ENCODE data around the gene KIF6. TPM values are rescaled to one million over a fixed set of nuclear protein-coding genes. Genes with fewer than 3 reads are reported as not detected.
"Not testable (repeated sequence)": the region's sequence is repeated elsewhere in the genome, so short reads cannot be mapped to it uniquely, and the experiment has no call there.

Gene KIF6
- total RNA-seq, 1 donor from 2014 or later: not detected

DNA sequence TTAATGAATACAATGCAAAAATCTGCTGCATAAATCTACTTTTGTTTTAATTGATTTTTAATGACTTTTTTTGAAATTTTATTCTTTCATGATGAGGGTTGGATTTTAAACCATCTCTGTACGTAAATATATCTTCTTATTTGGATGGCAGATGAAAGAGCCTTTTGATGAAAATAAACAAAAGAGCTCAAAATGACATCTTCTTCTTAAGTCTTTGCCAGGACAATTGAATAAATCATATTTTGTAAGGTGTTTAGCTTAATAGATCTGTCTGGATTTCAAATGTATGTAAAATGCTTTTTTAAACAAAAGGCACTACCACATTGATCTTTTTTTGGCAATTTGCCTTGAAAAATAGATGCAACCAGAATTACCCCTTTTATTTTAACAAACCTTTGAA, 39.3 kb downstream of the KIF6 start:
- TF ChIP-seq, protein P1, sequence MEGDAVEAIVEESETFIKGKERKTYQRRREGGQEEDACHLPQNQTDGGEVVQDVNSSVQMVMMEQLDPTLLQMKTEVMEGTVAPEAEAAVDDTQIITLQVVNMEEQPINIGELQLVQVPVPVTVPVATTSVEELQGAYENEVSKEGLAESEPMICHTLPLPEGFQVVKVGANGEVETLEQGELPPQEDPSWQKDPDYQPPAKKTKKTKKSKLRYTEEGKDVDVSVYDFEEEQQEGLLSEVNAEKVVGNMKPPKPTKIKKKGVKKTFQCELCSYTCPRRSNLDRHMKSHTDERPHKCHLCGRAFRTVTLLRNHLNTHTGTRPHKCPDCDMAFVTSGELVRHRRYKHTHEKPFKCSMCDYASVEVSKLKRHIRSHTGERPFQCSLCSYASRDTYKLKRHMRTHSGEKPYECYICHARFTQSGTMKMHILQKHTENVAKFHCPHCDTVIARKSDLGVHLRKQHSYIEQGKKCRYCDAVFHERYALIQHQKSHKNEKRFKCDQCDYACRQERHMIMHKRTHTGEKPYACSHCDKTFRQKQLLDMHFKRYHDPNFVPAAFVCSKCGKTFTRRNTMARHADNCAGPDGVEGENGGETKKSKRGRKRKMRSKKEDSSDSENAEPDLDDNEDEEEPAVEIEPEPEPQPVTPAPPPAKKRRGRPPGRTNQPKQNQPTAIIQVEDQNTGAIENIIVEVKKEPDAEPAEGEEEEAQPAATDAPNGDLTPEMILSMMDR (IDR thresholded peaks at IDR 0.05): no peak
- DNase-seq (no peak), ATAC-seq (ENCODE audit: low read depth) (no peak)
- Mint-ChIP-seq H3K27me3 (peaks cover 13% of the 10 kb centered on the region), H3K9me3 (no peaks in the 10 kb centered on the region), H3K36me3 (ENCODE audit: low read depth) (no peaks in the 10 kb centered on the region), H3K27ac (no peak overlapping the region), H3K4me3 (no peak overlapping the region), H3K4me1 (no peaks in the 10 kb centered on the region)
- intact Hi-C loops (cut with micrococcal nuclease): no loop called here
- POLR2A ChIA-PET: no interaction called here
- CTCF ChIA-PET: no interaction called here

DNA sequence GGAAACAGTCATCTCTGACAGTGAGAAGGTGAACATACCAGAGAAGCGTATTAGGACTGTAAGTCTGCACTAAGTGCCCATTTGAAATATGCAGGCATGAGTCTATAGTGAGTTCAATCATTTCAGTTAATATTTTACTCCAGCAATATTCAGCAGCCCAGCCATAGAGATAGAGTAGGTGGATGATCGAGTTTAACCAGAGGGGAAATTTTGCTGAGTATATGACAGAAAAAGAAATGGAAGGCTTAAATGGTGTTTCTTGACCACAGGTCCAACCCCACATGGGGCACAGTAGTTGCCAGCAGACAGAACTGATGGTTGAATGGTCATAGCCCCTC, 39.8 kb downstream of the KIF6 start:
- DNase-seq: no peak
- Mint-ChIP-seq H3K9me3 (no peaks in the 10 kb centered on the region), H3K27ac (no peak overlapping the region), H3K36me3 (ENCODE audit: low read depth) (no peaks in the 10 kb centered on the region), H3K27me3 (peaks cover 10% of the 10 kb centered on the region), H3K4me1 (no peaks in the 10 kb centered on the region), H3K4me3 (no peak overlapping the region)
- intact Hi-C loops (cut with micrococcal nuclease): no loop called here
- ChIA-PET CTCF (no interaction called here), POLR2A (no interaction called here)
- no peak for ATAC-seq (ENCODE audit: low read depth)
- TF ChIP-seq, protein P1 (IDR thresholded peaks at IDR 0.05): no peak

DNA sequence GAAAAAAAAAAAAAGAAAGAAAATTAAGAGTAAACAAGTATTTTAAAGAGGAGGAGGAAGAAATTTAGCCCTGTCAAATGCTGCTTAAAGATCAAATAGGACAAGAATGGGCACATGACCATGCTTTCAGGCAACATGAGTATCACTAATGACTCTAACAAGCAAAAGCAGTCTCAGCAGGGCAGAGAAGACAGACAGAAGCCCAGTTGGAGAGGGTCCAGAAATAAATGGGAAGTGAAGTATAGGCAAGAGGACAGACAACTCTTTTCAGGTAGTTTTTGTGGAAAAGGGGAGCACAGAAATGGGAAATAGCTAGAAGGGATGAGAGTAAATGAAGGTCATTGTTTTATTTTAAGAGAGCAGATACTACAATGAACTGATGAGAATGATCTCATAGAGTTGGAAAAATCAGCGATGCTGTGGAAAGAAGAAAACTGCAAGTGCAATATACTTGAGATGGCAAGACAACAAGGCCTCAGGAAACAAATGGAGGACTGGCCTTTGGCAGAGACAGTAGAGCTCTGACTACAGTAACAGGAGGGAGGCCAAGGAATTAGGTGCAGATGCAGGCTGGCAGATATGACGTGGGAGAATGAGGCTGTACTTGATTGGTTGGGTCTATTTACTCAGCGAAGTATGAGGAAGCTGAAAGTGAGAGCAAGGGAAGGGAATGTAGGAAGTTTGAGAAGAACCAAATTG, 40.3 kb downstream of the KIF6 start:
- no peaks in the 10 kb centered on the region for H3K36me3 Mint-ChIP-seq (ENCODE audit: low read depth)
- POLR2A ChIA-PET: no interaction called here
- H3K27ac Mint-ChIP-seq: no peak overlapping the region
- intact Hi-C loops (cut with micrococcal nuclease): no loop called here
- H3K27me3 Mint-ChIP-seq: peaks cover 6% of the 10 kb centered on the region
- no peaks in the 10 kb centered on the region for H3K4me1 Mint-ChIP-seq
- DNase-seq (no peak), ATAC-seq (ENCODE audit: low read depth) (no peak)
- H3K9me3 Mint-ChIP-seq: no peaks in the 10 kb centered on the region
- no peak overlapping the region for H3K4me3 Mint-ChIP-seq
- TF ChIP-seq, protein P1 (IDR thresholded peaks at IDR 0.05): no peak
- CTCF ChIA-PET: no interaction called here

- H3K4me3 Mint-ChIP-seq: no peak overlapping the region
- H3K36me3 Mint-ChIP-seq (ENCODE audit: low read depth): no peaks in the 10 kb centered on the region
- no peak for ATAC-seq (ENCODE audit: low read depth)
- DNase-seq: no peak
- intact Hi-C loops (cut with micrococcal nuclease): no loop called here
- H3K27me3 Mint-ChIP-seq: peaks cover 6% of the 10 kb centered on the region
- H3K4me1 Mint-ChIP-seq: no peaks in the 10 kb centered on the region
- CTCF ChIA-PET: no interaction called here
- POLR2A ChIA-PET: no interaction called here
- H3K27ac Mint-ChIP-seq: no peak overlapping the region
- TF ChIP-seq, protein P1 (IDR thresholded peaks at IDR 0.05): no peak
- no peaks in the 10 kb centered on the region for H3K9me3 Mint-ChIP-seq
Observed at GRCh38 chr6:39681674-39682121, 43.5 kb downstream of the KIF6 start.

- intact Hi-C loops (cut with micrococcal nuclease): no loop called here
- no peaks in the 10 kb centered on the region for H3K36me3 Mint-ChIP-seq (ENCODE audit: low read depth)
- peaks cover 2% of the 10 kb centered on the region for H3K27me3 Mint-ChIP-seq
- no peaks in the 10 kb centered on the region for H3K4me1 Mint-ChIP-seq
- no peak overlapping the region for H3K27ac Mint-ChIP-seq
- H3K9me3 Mint-ChIP-seq: peaks cover 2% of the 10 kb centered on the region
- DNase-seq: no peak
- POLR2A ChIA-PET: no interaction called here
- no peak for ATAC-seq (ENCODE audit: low read depth)
- TF ChIP-seq, protein P1 (IDR thresholded peaks at IDR 0.05): no peak
- CTCF ChIA-PET: no interaction called here
- H3K4me3 Mint-ChIP-seq: no peak overlapping the region
Observed at GRCh38 chr6:39678914-39679313, 46.3 kb downstream of the KIF6 start.

GRCh38 chr6:39677318-39677717, 47.9 kb downstream of the KIF6 start:
- H3K27ac Mint-ChIP-seq; POLR2A ChIA-PET; ATAC-seq (ENCODE audit: low read depth); CTCF ChIA-PET; H3K4me1 Mint-ChIP-seq; H3K36me3 Mint-ChIP-seq (ENCODE audit: low read depth); DNase-seq; intact Hi-C loops (cut with micrococcal nuclease); H3K4me3 Mint-ChIP-seq: not testable (repeated sequence)
- Mint-ChIP-seq H3K9me3 (peaks cover 12% of the 10 kb centered on the region), H3K27me3 (peaks cover 14% of the 10 kb centered on the region)
